ENCODE results near the gene CHN1. TPM values are rescaled to one million over a fixed set of nuclear protein-coding genes. Genes with fewer than 3 reads are reported as not detected.

The CHN1 gene
- total and polyA plus RNA-seq, 2 of the 8 experiments (the other 6 are each of a cell fraction or from before 2014, with no cell fraction given) = 54.0 to 65.7 TPM

DNA sequence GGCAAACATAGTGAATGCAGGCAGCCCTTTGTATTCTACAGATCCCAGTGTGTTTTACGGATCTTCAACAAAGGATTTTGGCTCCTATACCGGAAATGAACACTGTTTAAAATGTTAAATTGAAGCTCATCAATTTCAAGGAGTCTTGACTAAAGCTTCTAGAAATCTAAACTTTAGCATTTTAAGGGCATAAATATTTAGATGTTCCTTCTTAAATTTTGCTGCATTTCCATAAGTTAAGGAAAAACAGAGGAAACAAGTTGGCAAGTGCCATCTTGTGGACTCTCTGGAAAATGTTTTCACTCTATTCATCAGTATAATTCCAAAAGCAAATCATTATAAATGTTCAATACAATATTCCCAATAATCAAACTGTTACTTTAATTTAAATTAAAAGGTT is 19.6 kb downstream of the CHN1 start:
- Histone ChIP-seq H4K20me1 (replicated peaks in 1 of 2; ENCODE audit: control insufficient read depth in 1 of 2, insufficient read depth in 2 of 2, low read length in 2 of 2) (no peaks in the 10 kb centered on the region), H3K14ac (ENCODE audit: insufficient read length) (no peak overlapping the region), H3K23me2 (ENCODE audit: low read depth, low read length) (no peaks in the 10 kb centered on the region; the same call in 1 of the 2 replicates), H3K4me1 (replicated peaks in 1 of 4; ENCODE audit: control insufficient read depth in 3 of 4, insufficient read depth in 4 of 4, low read length in 3 of 4) (no peaks in the 10 kb centered on the region; a peak in 2 of 7 replicates), H3K56ac (replicated peaks; ENCODE audit: insufficient read length, low read depth, low read length) (no peak overlapping the region), H4K91ac (replicated peaks; ENCODE audit: insufficient read length, low read length) (no peak overlapping the region), H4K8ac (ENCODE audit: extremely low read depth, insufficient read depth, low read length) (no peak overlapping the region), H2AK5ac (ENCODE audit: low read depth, low read length) (no peak overlapping the region), H3K4me3 (ENCODE audit: extremely low read depth in 1 of 4, insufficient read depth in 2 of 4, low read depth in 3 of 4, low read length in 4 of 4) (no peak overlapping the region), H2BK20ac (ENCODE audit: low read length) (no peak overlapping the region), H3K79me2 (ENCODE audit: control insufficient read depth in 1 of 2, insufficient read depth in 2 of 2, low read length in 2 of 2) (peaks cover 7 to 88% of the 10 kb centered on the region in 2 experiments), H3K9ac (replicated peaks in 1 of 4; ENCODE audit: extremely low read depth in 1 of 4, low read depth in 3 of 4, low read length in 3 of 4) (no peak overlapping the region), H2BK15ac (ENCODE audit: low read length) (no peak overlapping the region), H2AFZ (ENCODE audit: low read length) (no peak overlapping the region), H3K18ac (ENCODE audit: extremely low read depth, low read length) (no peak overlapping the region), H2BK120ac (replicated peaks; ENCODE audit: low read depth, low read length) (no peak overlapping the region), H4K5ac (ENCODE audit: insufficient read length, low read depth, low read length) (peak overlapping the region; percentile 96), H3K23ac (ENCODE audit: insufficient read length) (no peak overlapping the region), H3K27ac (ENCODE audit: low read depth, low read length) (no peak overlapping the region), H3K27me3 (replicated peaks in 1 of 4; ENCODE audit: control insufficient read depth in 3 of 4, extremely low read depth in 1 of 4, insufficient read depth in 3 of 4, low read length in 3 of 4) (no peaks in the 10 kb centered on the region), H3K79me1 (ENCODE audit: low read depth, low read length) (no peaks in the 10 kb centered on the region), H2BK12ac (ENCODE audit: low read depth, low read length) (no peak overlapping the region), H3K9me3 (ENCODE audit: insufficient read depth in 2 of 2, low read depth in 1 of 2, low read length in 1 of 2) (no peaks in the 10 kb centered on the region), H3K4ac (replicated peaks; ENCODE audit: insufficient read length, low read depth, low read length) (no peak overlapping the region), H3K36me3 (ENCODE audit: control insufficient read depth in 2 of 4, insufficient read depth in 4 of 4, low read length in 3 of 4) (no peaks in the 10 kb centered on the region), H3K4me2 (ENCODE audit: insufficient read depth in 1 of 2, low read depth in 2 of 2, low read length in 2 of 2) (no peak overlapping the region), H2BK5ac (ENCODE audit: low read depth, low read length) (no peak overlapping the region)
- ChIA-PET POLR2A (ENCODE audit: partially characterized antibody) (interaction anchor here (0.6 to 2.6 kb wide), 3 partner anchors 19 to 214 kb away, joined by 3 to 8 read pairs (median 8); partner anchors contain the start of gene CHN1), CTCF (ENCODE audit: partially characterized antibody) (interaction anchor here (0.6 to 13.6 kb wide), 27 partner anchors 11 to 472 kb away, joined by 3 to 249 read pairs (median 4); no protein-coding TSS in a partner anchor)
- DNase-seq (ENCODE audit: low read depth in 1 of 2, low spot score in 2 of 2) = no peak
- TF ChIP-seq RAD21 (IDR thresholded peaks at IDR 0.05 in 1 of 2, conservative IDR thresholded peaks at IDR 0.05 in 1 of 2; ENCODE audit: low read depth in 2 of 2, low read length in 2 of 2) (peak; percentile 54 to 68), CHD2 (IDR thresholded peaks at IDR 0.05; ENCODE audit: low read length) (no peak), SP2 (IDR thresholded peaks at IDR 0.05; ENCODE audit: low read length) (no peak)
- TF ChIP-seq, protein P1, sequence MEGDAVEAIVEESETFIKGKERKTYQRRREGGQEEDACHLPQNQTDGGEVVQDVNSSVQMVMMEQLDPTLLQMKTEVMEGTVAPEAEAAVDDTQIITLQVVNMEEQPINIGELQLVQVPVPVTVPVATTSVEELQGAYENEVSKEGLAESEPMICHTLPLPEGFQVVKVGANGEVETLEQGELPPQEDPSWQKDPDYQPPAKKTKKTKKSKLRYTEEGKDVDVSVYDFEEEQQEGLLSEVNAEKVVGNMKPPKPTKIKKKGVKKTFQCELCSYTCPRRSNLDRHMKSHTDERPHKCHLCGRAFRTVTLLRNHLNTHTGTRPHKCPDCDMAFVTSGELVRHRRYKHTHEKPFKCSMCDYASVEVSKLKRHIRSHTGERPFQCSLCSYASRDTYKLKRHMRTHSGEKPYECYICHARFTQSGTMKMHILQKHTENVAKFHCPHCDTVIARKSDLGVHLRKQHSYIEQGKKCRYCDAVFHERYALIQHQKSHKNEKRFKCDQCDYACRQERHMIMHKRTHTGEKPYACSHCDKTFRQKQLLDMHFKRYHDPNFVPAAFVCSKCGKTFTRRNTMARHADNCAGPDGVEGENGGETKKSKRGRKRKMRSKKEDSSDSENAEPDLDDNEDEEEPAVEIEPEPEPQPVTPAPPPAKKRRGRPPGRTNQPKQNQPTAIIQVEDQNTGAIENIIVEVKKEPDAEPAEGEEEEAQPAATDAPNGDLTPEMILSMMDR (IDR thresholded peaks at IDR 0.05; ENCODE audit: control extremely low read depth in 1 of 3, insufficient read depth in 1 of 3, low read depth in 1 of 3, low read length in 3 of 3) = peak in 2 of 3 experiments; percentile 37 to 40; a peak in 2 of 4 replicates
- no peak for FAIRE-seq
- 76% methylated on average over 2 of the region's 2 CpGs; no CpG with 5 or more reads in 1 of the 2 experiments for WGBS, 2 experiments (ENCODE audit: extremely low coverage in 1 of 2, insufficient coverage in 1 of 2, insufficient read length in 1 of 2, insufficient replicate concordance in 2 of 2, low coverage in 1 of 2, low lambda C conversion rate in 2 of 2, missing lambda C conversion rate in 1 of 2)

Measured in H1 (cell line).